GM19240 (cell line): ENCODE data around the gene DLK1.

Experiments
- DNase-seq: peaks from one replicate; pipeline ENCODE4 v3.0.0; 2011; ENCODE audit warnings: low spot score; ENCODE audit not compliant: insufficient read length

DLK1 gene

DNA sequence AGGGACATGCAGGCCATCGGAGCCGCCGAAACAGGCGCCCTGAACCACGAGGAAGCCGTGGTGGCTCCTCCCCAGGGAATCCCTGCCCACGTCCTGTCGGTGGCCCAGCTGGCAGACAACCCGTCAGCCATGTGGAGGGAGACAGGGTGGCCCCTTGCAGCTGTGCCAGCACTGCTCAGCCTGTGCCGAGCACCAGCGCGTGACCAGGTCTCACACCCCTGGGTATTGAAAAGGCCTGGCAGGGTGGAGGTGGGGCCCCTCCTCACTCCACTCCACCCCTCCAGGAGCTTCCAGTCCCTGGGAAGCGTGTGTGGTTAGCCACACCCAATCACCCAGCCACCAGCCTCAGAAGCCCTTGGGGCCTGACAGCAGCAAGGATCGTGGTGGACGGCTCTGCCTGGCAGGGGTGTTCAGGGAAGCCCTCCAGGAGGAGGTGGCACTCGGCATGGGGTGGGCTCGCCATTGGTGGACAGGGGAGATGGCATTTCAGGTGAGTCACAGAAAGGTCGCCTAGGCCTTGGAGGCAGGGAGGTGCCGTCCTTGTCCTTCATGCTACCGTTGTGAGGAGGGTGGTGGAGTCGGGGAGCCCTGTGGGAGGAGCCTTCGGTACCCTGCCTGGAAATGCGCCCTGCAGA is 12.3 kb upstream of the DLK1 start:
- no peak for DNase-seq

- DNase-seq: no peak
Observed at GRCh38 chr14:100715332-100715731, 11.4 kb upstream of the DLK1 start.

DNA sequence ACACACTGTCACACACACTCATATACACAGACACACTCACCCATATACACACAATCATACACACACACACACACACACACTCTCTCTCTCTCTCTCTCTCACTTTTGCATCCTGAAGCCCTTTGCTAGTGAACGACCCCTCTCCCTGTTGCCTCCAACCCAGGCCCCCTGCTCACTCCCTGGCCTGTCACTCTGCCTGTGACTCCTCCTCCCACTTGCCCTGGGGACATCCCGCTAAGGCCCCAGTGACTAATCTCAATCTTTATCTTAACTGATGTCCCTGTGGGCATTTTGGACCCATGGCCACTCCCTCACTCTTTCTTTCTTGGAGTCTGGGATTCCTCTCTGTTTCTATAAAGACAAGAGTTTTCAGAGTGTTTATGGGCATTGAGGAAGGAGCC is 10.9 kb upstream of the DLK1 start:
- no peak for DNase-seq

DNA sequence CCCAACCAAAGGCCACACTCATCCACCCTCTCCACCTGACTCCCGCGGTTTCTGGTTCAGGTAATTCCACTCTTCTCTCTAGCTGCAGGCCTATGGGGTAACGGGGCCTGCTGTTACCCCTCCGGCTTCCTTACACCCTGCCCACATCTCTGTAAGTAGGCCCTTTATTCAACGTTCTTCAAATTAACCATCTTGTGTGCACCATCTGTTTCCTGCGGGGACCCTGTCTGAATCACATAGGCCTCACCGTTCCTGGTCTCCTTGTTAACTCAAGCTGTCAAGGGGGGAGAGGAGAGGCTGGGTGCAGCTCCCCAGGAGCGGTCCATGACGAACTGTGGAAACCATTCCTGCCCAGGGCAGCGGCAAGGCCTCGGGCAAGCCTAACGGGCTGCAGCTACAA is 9.3 kb upstream of the DLK1 start:
- no peak for DNase-seq

DNA sequence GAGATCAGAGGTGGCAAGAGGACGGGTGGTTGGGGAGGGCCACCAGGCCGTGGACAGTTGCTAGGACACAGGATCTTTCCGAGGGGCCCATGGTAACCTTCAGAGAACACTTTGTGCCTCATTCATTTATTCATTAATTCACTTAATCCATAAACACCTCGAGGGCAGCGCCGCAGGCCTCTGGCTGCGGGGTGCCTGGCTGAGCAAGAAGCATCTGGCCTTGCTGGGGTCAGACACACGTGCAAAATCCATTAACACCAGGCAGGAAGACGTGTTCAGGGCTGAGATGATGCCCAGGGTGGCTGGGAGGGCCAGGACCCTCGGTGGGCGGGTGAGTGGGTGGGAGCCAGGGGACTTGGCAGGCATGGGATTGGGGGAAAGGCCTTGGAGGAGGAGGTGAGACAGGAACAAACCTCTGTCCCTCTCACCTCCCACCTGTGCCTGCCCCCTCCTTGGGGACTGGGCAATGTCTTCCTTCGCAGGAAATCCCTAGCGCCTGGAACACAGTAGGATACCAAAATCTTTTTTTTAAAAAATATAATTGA is 6.6 kb upstream of the DLK1 start:
- no peak for DNase-seq

DNA sequence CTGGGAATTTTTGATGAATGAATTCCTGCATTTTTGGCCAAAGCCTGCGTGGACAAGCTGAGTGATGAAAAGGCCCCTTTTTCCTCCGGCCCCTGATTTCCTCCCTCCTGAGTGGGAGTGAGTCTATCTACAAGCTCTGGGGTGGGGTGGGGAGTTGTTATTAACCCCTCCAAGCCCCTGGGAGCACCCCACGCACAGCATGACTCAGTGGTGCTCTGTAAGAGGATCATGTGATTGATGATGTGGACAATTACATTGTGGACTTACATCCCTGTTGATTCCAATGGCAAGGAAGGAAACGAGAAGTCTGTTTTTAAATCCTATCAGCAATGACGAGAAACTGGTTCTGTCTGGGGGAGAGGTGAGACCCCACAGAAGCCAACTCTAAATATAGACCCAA is 5.1 kb upstream of the DLK1 start:
- no peak for DNase-seq

DNA sequence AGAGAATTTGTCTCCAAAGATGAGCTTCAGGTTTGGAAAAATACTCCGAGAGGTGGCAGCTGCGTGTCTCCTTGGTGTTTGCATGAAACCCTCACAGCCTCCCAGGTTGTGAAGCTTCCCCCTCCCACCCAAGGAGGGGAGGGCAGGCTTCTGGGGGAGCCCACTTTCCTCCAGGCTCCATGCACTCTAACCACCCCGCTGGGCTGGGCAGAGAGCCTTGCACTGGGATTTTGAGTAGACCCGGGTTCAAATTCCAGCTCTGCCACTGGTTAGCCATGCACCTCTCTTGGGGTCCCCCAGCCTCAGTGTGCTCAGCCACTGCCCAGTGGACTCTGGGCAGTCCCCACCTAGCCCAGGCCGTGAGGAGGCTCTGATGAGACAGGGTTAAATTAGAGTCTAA is 4.3 kb upstream of the DLK1 start:
- DNase-seq: no peak

DNA sequence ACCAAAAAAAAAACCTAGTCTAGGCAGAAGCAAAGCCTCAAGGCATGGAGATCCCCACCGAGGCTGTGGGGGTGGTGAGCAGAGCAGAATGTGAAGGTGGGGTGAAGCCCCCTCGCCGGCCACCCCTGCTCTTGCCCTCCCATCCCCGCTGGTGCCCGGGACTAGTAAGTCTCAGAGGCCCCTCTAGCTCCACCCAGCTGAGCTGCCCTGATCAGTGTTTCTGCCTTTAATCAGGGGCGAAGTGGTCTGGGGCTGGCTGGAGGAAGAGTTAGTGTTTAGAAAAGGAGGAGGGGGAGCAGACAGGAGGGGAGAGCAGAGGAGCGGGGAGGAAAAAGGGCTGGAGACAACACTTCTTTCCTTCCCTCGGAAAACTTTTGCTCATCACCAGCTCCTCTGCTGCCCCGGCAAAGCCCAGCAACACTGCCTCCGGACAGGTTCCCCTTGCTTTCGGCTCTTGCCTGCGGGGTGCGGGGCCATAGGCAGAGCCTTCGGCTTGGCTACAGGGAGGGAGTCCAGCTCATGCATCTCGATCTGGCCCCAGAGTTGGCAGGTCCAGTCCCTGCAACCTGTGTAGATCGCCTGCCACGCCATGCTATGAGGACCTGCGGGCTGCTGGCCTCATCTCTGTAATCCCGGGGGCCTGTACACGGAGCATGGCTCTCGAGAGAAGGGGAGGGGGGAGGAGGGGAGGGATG is 3.4 kb upstream of the DLK1 start:
- DNase-seq: no peak

GRCh38 chr14:100723830-100724437 is 2.8 kb upstream of the DLK1 start:
- no peak for DNase-seq

GRCh38 chr14:100724536-100724935 is 2.2 kb upstream of the DLK1 start:
- DNase-seq: no peak

DNA sequence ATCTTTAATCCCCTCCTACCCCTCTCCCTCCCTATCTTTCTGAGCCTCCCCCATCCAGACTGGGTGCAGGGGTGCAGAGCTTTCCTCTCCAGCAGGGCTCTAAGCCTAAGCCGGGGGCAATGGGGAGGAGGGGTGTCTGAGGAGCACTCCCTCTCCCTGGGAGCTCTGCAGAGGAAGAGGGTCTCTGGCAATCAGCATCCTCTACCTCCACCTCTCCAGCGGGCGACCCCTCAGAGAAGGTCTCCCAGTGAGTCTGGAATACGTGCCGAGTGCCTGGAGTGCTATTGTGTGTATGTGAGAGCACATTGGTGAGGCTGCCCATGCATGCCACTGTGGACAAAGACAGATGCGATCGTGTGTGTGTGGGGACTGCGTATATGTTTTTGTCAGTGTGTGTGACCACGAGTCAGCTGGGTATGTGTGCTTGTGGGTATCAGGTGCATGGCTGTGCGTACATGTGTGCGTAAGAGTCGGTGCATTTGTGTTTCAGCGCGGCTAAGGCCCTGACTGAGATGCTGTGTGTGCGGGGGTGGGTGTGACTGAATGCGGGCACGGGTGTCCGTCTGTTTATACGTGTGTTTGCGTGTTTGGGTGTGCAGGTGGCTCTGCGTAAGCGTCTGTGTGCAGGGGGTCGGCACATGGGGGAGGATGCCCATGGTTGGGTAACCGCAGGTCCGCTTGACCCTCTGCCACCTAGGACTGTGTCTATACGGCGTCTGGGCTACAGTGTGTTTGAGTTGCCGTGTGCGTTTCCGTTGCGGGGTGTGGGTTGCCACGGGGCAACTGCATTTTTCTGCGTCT is 905 bp upstream of the DLK1 start:
- no peak for DNase-seq

GRCh38 chr14:100727086-100727872 is 587 bp downstream of the DLK1 start:
- no peak for DNase-seq

DNA sequence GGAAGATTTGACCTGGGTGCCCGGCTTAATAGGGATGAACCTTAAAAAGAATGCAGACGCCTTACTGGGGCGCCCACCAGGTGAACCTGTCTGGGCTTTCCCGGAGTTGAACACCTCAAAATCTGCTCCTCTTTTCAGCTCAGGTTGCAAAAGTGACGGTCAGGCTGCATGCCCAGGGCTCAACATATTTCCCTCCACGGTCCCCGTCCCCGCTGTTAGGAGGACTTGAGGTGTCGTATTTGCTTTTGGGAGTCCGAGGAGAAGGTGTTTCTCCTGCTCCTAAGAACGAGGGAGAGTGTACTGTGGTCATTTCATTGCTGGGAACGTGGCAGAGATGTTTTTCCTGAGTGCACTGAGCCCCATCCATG is 1.2 kb downstream of the DLK1 start:
- DNase-seq: no peak

GRCh38 chr14:100728962-100729361 is 2.3 kb downstream of the DLK1 start:
- no peak for DNase-seq

DNA sequence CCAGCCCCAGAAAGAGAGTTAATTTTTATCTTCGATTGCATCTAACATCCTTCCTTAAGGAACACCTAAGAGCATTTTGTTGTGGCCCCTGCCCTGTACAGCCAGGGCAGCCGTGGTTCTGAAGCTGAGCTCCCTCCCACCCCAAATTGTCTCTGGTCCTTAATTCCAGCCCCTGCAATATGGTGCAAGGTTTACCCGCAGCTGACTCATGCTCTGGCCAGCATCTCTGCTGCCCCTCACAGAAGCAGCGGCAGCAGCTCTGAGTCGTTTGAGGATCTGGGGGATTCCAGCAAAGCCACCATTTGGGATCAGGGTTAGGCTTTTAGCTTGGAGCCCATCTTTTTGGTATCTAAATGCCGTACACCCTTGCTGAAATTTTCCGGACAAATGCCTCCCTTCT is 3.3 kb downstream of the DLK1 start:
- DNase-seq: no peak

- no peak for DNase-seq
Observed at GRCh38 chr14:100730581-100730980, 3.9 kb downstream of the DLK1 start.

DNA sequence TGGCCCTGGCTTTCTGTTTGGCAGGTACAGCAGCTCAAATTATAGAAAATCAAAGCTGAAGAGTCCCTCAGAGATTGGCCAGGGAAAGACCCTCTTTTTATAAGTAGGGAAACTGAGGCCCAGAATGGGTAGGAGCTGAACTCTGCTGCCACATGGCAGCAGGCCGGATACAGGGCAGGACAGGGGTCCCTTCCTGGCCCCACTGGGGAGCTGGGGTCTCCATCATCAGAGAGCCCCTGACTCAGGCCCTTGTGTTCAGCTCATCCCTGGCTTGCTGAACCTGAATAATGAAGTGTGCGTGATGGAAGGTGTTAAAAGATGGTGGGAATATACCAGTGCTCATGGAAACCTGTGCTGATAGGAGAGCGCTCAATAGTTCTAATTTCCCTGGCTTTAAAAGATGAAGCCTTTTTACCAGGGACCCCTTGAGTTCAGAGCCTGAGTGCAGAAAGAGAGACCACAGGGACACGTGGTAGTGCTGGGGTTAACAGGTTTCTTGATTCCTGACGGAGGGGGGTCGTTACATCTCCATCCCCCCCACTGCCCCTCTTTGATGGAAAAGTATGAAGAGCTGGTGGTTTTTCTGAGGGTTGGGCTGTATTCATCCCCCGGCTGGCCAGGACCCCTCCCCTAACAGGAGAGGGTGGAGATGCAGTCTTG is 4.4 kb downstream of the DLK1 start:
- no peak for DNase-seq

GRCh38 chr14:100731846-100732765 is 5.4 kb downstream of the DLK1 start:
- DNase-seq: no peak

DNA sequence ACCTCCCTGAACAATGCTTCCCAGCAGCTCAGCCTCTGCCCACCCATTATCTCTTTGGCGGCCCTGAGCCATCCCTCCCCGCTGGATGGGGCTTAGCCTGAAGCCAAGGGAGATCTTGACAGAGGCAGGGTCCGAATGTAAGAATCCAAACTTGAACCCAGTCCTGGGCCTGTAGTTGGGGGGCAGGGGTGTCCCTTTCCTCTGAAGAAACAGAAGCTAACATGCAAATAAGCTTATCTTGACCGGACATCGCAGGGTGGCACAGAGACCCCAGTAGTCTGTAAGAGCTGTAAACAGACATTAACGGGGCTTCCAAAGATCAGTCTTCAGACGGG is 6.0 kb downstream of the DLK1 start:
- no peak for DNase-seq
